HEK293T (cell line): ENCODE data around the gene TAOK2.

Source experiments
- ARNT ChIP-seq: fragments of 450-650 bp; IDR thresholded peaks from 2 replicates; pipeline ENCODE4 v1.6.1; 2017; ENCODE audit warnings: mild to moderate bottlenecking
- BHLHE40 ChIP-seq: fragments of 450-650 bp; IDR thresholded peaks from 2 replicates; pipeline ENCODE4 v1.6.1; 2016; ENCODE audit warnings: mild to moderate bottlenecking, moderate library complexity, borderline replicate concordance
- ELF4 ChIP-seq: fragments of 450-650 bp; IDR thresholded peaks from 2 replicates; pipeline ENCODE4 v1.6.1; 2017; ENCODE audit warnings: antibody characterized with exemption
- FOXA1 ChIP-seq: fragments of 450-650 bp; IDR thresholded peaks from 2 replicates; pipeline ENCODE4 v1.6.1; 2016; ENCODE audit warnings: mild to moderate bottlenecking
- FOXM1 ChIP-seq: fragments of 450-650 bp; IDR thresholded peaks from 2 replicates; pipeline ENCODE4 v1.6.1; 2017; ENCODE audit warnings: mild to moderate bottlenecking, borderline replicate concordance
- HDGF ChIP-seq: fragments of 450-650 bp; IDR thresholded peaks from 2 replicates; pipeline ENCODE4 v1.6.1; 2017; ENCODE audit warnings: antibody characterized with exemption, borderline replicate concordance
- L3MBTL2 ChIP-seq: fragments of 450-650 bp; conservative IDR thresholded peaks from 2 replicates; pipeline ENCODE4 v1.6.1; 2016; ENCODE audit warnings: mild to moderate bottlenecking
- NFRKB ChIP-seq: fragments of 450-650 bp; IDR thresholded peaks from 2 replicates; pipeline ENCODE4 v1.6.1; 2016; ENCODE audit warnings: mild to moderate bottlenecking, moderate library complexity
- SP1 ChIP-seq: fragments of 450-650 bp; IDR thresholded peaks from 2 replicates; pipeline ENCODE4 v1.6.1; 2017
- SUZ12 ChIP-seq: fragments of 450-650 bp; IDR thresholded peaks from 2 replicates; pipeline ENCODE4 v1.6.1; 2016; ENCODE audit warnings: mild to moderate bottlenecking
- TARDBP ChIP-seq: fragments of 450-650 bp; IDR thresholded peaks from 2 replicates; pipeline ENCODE4 v1.6.1; 2016
- ZNF384 ChIP-seq: fragments of 450-650 bp; IDR thresholded peaks from 2 replicates; pipeline ENCODE4 v1.6.1; 2016
- TF ChIP-seq, protein P1 (sequence below): fragments of 450-650 bp; IDR thresholded peaks from 2 replicates; pipeline ENCODE4 v1.6.1; 2016

DNA sequence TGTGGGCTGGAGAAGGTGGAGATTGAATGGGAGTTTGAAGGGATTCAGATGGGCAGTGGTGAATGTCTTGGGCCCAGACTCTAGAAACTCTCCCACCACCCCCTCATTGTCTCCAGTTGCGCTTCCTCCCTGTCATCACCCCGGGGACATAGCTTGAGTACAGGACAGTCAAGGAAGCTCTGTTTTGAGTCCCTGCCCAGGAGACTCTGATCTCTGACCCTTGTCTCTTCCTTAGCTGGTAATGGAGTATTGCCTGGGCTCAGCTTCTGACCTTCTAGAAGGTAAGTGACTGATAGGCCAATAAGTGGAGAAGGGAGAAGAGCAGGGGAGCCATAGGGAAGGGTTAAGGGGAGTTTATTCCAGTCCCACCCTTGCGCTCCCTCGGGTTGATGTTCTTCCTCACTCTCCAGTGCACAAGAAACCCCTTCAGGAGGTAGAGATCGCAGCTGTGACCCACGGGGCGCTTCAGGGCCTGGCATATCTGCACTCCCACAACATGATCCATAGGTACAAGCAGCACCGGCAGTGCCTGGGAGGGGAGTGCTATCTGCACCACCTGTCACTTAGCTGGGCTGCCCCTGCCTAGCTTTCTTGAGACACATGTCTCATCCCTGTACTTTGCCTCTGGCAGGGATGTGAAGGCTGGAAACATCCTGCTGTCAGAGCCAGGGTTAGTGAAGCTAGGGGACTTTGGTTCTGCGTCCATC is 5.0 kb downstream of the TAOK2 start:
- TF ChIP-seq SP1 = no peak
- TF ChIP-seq HDGF = no peak
- no peak for TF ChIP-seq ZNF384
- no peak for TF ChIP-seq ELF4
- no peak for TF ChIP-seq FOXM1
- TF ChIP-seq NFRKB = no peak
- TF ChIP-seq FOXA1 = no peak
- no peak for TF ChIP-seq ARNT
- TF ChIP-seq BHLHE40 = no peak
- TF ChIP-seq SUZ12 = no peak
- TF ChIP-seq TARDBP = no peak
- TF ChIP-seq, protein P1, sequence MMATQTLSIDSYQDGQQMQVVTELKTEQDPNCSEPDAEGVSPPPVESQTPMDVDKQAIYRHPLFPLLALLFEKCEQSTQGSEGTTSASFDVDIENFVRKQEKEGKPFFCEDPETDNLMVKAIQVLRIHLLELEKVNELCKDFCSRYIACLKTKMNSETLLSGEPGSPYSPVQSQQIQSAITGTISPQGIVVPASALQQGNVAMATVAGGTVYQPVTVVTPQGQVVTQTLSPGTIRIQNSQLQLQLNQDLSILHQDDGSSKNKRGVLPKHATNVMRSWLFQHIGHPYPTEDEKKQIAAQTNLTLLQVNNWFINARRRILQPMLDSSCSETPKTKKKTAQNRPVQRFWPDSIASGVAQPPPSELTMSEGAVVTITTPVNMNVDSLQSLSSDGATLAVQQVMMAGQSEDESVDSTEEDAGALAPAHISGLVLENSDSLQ = no peak
- TF ChIP-seq L3MBTL2 = no peak
